Nephron progenitor cell (in vitro differentiated cells): ENCODE measurements around the gene IL6ST.

Source experiments
- DNase-seq: peaks from one replicate; pipeline ENCODE4 v3.0.0; 2021
- H3K27ac Mint-ChIP-seq: 2 replicates; pipeline ENCODE4 v1.8.0; 2021; ENCODE audit warnings: mild to moderate bottlenecking, moderate library complexity, mixed read lengths
- H3K27me3 Mint-ChIP-seq: 2 replicates; pipeline ENCODE4 v1.8.0; 2021; ENCODE audit warnings: mild to moderate bottlenecking, low read depth, mixed read lengths; ENCODE audit not compliant: poor library complexity
- H3K36me3 Mint-ChIP-seq: 2 replicates; pipeline ENCODE4 v1.8.0; 2021; ENCODE audit warnings: low read depth, mixed read lengths
- H3K4me1 Mint-ChIP-seq: 2 replicates; pipeline ENCODE4 v1.8.0; 2021; ENCODE audit warnings: mixed read lengths
- H3K4me3 Mint-ChIP-seq: 2 replicates; pipeline ENCODE4 v1.8.0; 2021; ENCODE audit warnings: mild to moderate bottlenecking, moderate library complexity, mixed read lengths
- H3K9me3 Mint-ChIP-seq: 2 replicates; pipeline ENCODE4 v1.8.0; 2021; ENCODE audit warnings: mild to moderate bottlenecking, moderate library complexity, mixed read lengths
- CTCF ChIP-seq: fragments of 200-600 bp; sonication (generic); IDR thresholded peaks from 2 replicates; pipeline ENCODE4 v1.5.0; 2021; ENCODE audit warnings: antibody characterized with exemption

IL6ST gene

GRCh38 chr5:55892479-55892878 lies 102.3 kb downstream of the IL6ST start:
- Mint-ChIP-seq H3K27ac (no peak overlapping the region), H3K9me3 (peaks cover 19% of the 10 kb centered on the region), H3K4me1 (no peaks in the 10 kb centered on the region), H3K4me3 (no peak overlapping the region), H3K27me3 (no peaks in the 10 kb centered on the region), H3K36me3 (no peaks in the 10 kb centered on the region)
- DNase-seq = no peak
- TF ChIP-seq CTCF = no peak

- no peak overlapping the region for H3K4me3 Mint-ChIP-seq
- no peak for DNase-seq
- no peaks in the 10 kb centered on the region for H3K36me3 Mint-ChIP-seq
- no peak overlapping the region for H3K27ac Mint-ChIP-seq
- TF ChIP-seq CTCF = no peak
- no peaks in the 10 kb centered on the region for H3K27me3 Mint-ChIP-seq
- H3K4me1 Mint-ChIP-seq = no peaks in the 10 kb centered on the region
- H3K9me3 Mint-ChIP-seq = peaks cover 19% of the 10 kb centered on the region
These were observed 106.6 kb downstream of the IL6ST start for GRCh38 chr5:55888205-55888604.

GRCh38 chr5:55885359-55885758 lies 109.4 kb downstream of the IL6ST start:
- H3K27me3 Mint-ChIP-seq = no peaks in the 10 kb centered on the region

More at GRCh38 chr5:55885359-55885758, 109.4 kb downstream of the IL6ST start:
- TF ChIP-seq CTCF = no peak
- H3K4me1 Mint-ChIP-seq = no peaks in the 10 kb centered on the region
- DNase-seq = no peak
- H3K36me3 Mint-ChIP-seq = no peaks in the 10 kb centered on the region
- H3K27ac Mint-ChIP-seq = no peak overlapping the region
- no peak overlapping the region for H3K4me3 Mint-ChIP-seq
- no peaks in the 10 kb centered on the region for H3K9me3 Mint-ChIP-seq
